GM18867 (cell line): ENCODE data around the gene AGTRAP.

Experiments used
- ATAC-seq: cut with Tn5 transposase; IDR thresholded peaks from one replicate; pipeline ENCODE4 v1.9.1; 2021; ENCODE audit warnings: mild to moderate bottlenecking, moderate library complexity; ENCODE audit not compliant: unreplicated experiment

The AGTRAP gene

DNA sequence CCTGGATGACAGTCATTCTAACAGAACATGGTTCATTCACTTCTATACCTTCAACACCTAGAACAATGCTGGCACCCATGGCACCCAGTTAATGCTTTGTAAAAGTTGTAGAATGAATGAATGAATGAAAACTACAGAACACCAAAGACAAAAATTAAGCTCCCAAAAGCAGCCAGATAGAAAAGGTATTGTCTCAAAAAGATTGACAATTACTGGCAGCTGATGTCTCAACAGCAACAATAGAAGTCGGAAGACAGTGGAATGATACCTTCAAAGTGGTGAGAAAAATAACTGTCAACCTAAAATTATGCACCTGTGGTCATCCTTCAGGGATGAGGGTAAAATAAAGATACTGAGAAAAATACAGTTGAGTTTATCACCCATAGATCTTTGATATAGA lies 21.1 kb downstream of the AGTRAP start:
- ATAC-seq = no peak

DNA sequence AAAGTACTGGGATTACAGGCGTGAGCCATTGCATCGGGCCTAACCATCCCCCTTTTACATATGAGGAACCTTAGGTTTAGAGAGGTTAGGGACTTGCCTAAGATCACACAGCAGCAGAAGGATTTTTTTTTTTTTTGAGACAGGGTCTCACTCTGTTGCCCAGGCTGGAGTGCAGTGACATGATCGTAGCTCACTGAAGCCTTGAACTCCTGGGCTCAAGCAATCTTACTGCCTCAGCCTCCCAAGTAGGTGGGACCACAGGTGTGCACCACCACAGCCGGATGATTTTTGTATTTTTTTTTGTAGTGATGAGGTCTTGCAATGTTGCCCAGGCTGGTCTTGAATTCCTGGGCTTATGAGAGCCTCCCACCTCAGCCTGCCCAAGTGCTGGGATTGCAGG lies 23.9 kb downstream of the AGTRAP start:
- no peak for ATAC-seq

- ATAC-seq = no peak
These were observed 25.3 kb downstream of the AGTRAP start for GRCh38 chr1:11761285-11761684.

GRCh38 chr1:11761988-11762406 lies 26.1 kb downstream of the AGTRAP start, which contains the start of gene C1orf167:
C1orf167 (plus strand) TSS chr1:11762193; CDS start chr1:11764401, 2,208 bp downstream.
- no peak for ATAC-seq

DNA sequence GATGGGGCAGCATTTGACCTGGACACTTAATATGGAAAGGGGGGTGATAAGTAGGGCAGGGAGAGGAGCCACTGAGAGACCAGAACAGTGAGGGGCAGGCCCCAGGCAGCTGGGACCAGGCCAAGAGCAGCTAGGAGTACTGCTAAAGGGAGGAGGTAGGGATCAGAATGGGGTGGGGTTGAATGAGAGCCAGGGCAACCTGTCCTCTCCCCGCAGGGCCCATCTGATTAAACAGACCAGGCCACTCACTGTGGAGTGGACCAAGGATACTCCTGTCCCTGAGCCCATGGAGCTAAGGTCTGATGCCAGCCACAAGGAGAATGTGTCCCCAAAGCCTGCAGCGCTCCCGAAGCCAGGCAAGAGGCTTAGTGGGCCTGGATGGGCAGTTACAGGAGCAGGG lies 28.2 kb downstream of the AGTRAP start:
- no peak for ATAC-seq

DNA sequence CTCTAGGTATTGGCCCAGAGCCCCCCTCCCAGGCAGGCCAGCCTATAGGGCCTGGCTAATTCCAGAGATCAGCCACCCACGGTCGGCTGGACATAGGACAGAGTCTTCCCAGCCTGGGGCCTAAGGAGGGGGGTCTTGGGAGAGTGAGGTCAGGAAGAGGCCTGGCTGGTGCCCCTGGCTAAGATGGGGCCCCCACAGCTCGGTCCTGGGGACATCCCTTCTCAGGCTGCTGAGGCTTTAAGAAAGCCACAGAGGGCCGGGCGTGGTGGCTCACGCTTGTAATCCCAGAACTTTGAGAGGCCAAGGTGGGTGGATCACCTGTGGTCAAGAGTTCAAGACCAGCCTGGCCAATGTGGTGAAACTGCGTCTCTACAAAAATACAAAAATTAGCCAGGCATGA lies 28.6 kb downstream of the AGTRAP start:
- no peak for ATAC-seq

- ATAC-seq = no peak
These were observed 29.9 kb downstream of the AGTRAP start for GRCh38 chr1:11765661-11766428.

DNA sequence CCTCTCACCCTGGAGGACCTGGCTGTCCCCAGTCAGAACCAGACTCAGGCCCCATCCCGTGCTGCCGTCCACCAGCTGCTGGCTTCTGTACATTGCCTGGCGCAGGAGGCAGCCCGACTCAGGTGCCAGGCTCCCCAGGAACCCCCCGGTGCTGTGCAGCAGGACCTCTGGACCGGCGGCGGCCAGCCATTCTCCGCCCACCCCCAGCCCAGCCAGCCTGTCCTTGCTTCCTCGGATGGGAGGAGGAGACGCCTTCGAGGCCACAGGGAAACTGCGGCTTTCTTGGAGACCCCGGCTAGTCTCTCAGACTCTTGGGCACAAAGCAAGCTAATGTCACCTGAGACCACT lies 30.5 kb downstream of the AGTRAP start:
- no peak for ATAC-seq

GRCh38 chr1:11767922-11768704 lies 32.2 kb downstream of the AGTRAP start:
- ATAC-seq = no peak

GRCh38 chr1:11768821-11769220 lies 32.9 kb downstream of the AGTRAP start:
- no peak for ATAC-seq

GRCh38 chr1:11769274-11769673 lies 33.3 kb downstream of the AGTRAP start:
- ATAC-seq = no peak

- ATAC-seq = no peak
These were observed 34.1 kb downstream of the AGTRAP start for GRCh38 chr1:11770011-11770410.

DNA sequence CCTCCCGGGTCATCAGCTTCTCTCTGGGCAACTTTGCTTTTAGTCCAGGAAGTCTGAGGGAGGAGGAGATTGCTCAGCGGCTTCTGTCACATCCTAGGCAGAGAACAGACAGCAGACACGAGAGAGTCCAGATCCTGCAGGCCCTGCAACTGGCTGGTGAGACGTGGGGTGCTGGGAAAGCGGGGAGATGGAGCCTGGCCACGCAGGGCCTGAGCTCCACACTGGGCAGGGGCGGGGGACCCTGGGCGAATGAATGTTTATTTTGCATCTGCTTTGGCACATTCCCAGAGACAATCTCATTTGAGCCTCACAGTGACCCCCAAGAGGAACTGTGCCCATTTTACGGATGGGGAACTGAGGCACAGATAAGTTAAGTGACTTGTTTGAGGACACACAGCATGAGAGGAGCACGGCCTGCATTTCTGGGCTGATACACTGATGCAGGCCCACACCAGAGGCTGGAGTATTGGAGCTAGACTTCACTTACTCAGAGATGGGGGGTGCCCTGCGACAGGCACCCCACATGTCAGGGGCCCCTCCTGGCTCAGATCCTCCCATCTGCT lies 35.6 kb downstream of the AGTRAP start:
- ATAC-seq = no peak

DNA sequence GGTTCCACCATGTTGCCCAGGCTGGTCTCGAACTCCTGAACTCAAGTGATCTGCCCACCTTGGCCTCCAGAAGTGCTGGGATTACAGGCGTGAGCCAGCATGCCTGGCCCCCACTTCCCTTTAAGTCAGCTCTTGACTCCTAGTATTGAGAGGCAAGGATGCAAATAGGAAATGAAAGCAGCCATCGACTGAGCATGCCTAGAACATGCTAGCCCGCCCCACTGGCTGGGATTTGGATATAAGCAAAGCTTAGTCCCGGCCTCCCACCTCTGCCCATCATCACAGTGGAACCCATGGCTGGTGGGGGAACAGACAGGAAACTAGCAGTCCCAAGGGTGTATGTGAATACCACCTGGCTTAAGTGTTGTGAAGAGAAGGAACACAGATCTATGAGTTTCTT lies 36.5 kb downstream of the AGTRAP start:
- ATAC-seq = no peak

DNA sequence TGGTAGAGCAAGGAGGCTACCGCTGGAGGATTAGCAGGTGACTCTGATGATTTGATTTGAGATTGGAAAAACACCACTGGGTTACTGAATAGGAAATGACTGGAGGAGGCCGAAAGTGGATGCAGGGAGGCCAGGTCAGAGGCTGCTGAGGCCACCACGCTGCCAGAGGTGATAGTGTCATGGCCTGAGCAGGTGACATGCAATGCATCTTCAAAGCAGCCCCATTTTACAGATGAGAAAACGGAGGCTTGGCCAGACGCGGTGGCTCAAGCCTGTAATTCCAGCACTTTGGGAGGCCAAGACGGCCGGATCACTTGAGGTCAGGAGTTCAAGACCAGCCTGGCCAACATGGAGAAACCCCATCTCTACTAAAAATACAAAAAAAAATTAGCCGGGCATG lies 38.8 kb downstream of the AGTRAP start:
- ATAC-seq = no peak

DNA sequence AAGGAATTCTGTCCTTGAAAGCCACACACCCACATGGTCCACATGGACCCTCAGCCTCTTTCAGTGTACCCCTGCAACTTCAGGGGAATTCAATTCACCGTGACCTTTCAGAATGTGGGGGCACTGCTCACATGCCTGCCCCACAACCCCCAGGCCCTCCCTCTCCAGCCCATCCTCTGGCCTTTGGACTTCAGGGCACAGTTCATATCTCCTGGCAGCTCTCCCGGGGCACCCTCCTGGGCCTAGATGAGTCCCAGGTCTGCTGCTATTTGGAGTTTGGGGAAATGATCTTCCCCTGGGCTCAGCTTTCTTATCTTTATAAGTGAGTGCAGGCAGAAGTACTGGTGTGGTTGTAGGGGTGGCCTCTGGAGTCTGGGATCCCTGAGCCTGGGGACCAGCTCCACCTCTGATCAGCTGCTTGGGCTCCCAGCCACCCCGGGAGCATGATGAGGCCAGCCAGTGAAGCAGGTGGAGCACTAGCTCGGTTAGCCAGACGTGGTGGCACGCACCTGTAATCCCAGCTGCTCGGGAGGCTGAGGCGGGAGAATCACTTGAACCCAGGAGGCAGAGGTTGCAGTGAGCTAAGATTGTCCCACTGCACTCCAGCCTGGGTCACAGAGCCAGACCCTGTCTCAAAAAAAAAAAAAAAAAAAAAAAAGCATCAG lies 41.9 kb downstream of the AGTRAP start:
- ATAC-seq = no peak

- ATAC-seq = no peak
These were observed 42.4 kb downstream of the AGTRAP start for GRCh38 chr1:11778336-11778735.

DNA sequence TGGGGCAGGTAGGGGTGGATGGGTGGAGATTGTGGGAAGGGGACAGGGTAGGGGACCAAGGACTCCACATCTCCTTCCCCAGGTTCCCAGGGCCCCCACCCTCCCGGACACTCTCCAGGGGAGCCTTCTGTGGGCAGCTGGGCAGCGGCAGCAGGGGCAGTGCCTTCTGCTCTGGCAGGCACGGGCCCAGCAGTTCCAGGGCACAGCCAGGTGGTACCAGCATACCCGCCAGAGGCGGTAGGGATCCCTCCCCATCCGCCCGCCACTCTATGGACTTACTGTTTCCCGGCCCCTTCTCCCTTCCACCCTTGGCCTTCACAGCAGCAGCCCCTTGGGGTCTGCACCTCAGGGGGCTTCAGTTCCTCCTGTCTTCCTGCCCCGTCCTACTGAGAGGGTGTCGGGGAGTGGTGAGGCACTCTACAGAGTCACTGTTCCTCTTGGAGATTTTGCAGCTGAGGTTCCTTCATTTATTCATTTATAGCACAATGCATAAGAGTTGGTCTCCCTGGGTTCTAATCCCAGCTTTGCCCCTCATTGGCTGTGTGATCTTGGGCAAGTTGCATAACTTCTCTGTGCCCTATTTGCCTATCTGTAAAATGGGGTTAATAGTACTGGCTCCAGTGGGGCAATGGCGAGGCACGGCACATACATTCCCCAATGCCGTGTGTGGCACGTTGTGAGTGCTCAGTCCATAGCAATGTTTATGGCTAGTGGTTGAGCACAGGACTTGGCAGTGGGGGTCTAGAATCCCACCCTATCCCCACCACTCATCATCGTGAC lies 43.1 kb downstream of the AGTRAP start:
- no peak for ATAC-seq

GRCh38 chr1:11779715-11780379 lies 43.9 kb downstream of the AGTRAP start:
- no peak for ATAC-seq
